Measurements from ENCODE around the gene TRMT61A.
"Not testable (repeated sequence)": the region's sequence is repeated elsewhere in the genome, so short reads cannot be mapped to it uniquely, and the experiment has no call there.

Gene TRMT61A

DNA sequence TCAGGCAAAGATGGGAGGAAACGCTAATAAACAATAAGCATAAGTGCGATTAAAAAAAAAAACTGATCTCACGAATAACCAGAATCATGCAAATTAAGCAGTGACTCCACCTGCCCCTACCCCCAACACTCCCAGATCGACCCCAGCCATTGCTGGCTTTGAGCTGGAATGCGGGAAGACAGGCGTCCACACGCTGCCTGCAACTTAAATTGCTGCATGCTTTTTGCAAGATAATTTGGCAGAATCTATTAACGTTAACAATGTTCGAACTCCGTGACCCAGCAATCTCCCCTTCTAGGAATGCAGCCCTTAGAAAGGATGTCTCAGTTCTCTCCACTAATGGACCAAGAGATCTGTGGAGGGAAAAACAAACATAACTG, 5.4 kb upstream of the TRMT61A start:
- DNase-seq: no peak

DNA sequence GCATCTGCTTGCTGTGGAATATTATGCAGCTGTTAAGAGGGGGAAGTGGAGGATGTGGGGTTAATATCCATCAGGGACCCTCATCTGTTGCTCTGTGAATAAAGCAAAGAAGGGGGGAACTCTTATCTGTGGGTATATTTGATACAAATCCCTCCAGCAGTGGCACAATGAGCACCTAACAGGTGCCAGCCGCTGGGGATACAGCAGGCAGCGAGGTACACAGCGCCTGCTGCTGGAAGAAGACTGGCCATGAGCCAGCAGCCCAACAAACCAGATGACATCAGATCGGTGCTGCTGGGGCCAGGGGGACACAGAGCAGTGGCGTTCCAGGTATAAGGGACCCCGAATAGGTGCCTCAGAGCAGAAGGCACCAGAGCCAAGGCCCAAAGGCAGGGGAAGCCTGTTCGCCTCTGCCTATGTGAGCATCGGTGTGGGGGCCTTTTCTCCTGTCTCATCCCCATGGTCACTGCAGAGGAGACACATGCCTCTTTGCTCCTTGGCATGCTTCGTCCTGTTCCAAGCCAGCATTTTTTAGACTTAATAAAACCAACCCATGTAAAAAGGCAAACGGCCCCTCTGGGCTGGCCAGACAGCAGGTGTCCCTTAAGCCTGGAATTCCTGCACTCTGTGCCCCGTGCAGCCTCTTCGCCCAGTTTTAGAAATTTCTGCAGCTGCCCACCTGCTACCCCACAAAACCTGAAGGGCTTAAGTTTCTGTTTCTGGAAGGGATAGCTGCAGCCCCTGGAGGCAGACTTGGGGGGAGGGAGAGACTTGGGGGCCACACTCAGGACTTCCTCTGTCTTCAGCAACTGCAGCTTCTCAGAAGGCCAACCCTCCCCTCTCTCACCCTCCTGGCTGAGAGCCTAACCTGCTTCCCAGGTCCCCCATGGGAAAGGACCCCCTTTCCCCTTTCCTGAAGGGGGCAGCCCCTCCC, 4.7 kb upstream of the TRMT61A start:
- no peak for DNase-seq

DNA sequence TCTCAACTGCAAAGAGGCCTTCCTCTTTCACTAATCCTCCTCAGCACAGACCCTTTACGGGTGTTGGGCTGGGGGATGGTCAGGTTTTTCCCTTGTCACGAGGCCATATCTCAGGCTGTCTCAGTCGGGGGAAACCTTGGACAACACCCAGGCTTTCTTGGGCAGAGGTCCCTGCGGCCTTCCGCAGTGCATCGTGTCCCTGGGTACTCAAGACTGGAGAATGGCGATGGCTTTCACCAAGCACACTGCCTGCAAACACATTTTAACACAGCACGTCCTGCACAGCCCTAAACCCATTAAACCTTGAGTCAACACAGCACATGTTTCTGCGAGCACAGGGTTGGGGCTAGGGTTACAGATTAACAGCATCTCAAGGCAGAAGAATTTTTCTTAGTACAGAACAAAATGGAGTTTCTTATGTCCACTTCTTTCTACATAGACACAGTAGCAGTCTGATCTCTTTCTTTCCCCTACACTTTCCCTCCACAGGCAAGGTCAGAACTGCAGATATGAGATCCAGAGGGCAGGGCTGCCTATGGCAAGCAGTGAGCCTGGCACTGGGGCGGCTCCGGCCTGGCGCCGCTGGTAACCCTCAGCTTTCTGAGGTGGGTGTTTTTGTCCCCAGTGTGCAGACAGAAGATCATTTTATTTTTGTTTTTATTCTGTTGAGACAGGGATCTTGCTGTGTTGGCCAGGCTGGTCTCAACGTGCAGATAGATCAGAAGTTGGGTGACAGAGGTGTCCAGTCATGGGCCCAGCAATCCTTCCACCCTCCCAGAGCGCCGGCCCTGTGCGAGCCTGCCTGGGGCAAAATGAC, 3.4 kb upstream of the TRMT61A start:
- not testable (repeated sequence) for DNase-seq

DNA sequence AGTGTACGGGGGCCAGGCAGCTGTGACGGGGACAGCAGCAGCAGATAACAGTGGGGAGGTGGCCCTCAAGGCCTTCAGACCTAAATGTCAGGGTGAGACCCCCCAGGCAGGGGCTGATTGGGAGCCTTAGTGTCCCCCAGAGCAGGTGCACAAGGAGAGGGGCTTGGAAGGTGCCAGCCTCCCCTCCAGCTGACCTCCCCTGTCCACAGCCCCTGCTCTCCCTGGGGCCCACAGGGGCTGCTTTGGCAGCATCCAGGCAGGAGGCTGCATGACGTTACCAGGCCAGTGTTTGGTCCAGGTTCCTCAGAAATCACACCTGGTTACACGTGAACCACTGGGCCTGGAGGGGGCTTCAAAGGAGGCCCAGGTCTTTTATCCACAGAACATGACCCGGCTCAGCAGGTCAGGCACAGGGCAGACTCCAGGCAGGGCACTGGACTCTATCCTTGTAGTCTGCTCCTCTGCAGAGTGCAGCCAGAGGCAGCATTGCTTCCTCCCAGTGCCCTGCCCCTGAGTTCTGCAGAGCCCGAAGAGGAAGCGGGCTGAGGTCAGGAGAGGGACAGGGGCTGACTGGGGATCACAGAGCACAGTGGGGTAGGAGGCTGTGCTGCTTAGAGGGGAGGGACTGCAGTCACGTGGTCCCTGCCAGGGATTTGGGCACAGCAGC, 2.6 kb upstream of the TRMT61A start:
- no peak for DNase-seq

DNA sequence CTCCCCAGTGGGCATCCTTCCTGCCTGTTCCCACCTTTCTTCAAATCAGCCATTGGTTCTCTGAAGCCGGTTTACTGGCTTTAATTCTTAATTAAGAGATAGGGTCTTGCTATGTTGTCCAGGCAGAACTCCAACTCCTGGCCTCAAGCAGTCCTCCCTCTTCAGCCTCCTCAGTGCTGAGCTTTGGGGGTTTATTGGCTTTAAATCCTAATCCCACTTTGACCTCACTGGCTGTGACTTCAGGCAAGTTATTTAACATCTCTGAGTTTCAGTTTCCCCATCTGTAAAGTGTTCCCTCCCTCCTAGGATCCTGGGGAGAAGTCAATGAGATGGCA, 2.1 kb upstream of the TRMT61A start:
- DNase-seq: no peak

DNA sequence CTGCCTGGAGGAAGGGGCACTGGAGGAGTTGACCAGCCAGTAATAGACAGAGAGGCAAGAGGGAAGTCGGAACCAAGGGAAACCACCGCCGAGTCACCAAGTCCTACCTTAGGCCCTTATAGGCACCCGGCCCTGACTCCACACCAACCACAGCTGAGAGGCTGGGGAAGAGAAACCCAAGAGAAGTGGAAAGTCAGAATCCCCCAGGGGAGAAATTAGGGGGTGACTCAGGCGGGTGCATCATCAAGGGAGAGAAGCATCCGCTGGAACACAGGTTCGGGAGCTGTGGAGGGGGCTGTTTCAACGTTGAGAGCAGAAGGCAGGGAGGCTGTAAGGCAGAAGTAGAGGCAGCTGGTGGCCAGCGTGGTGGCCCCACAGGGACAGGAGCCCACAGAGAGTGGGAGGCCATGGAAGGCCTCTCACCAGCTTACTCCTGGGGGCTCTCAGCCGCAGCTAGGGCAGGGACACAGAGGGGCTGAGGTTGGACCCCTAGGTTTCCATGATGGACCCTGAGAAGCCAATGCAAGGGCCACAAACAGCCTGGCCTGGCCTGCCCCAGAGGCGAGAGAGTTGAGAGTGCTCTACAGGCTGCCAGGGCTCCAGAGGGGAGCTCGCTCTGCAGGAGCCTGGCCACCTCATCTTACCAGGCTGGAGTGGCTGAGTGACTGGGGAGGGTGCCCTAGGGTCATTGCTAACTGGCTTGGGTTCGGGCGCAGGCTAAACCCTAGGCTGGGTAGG, 1.4 kb upstream of the TRMT61A start:
- no peak for DNase-seq

DNA sequence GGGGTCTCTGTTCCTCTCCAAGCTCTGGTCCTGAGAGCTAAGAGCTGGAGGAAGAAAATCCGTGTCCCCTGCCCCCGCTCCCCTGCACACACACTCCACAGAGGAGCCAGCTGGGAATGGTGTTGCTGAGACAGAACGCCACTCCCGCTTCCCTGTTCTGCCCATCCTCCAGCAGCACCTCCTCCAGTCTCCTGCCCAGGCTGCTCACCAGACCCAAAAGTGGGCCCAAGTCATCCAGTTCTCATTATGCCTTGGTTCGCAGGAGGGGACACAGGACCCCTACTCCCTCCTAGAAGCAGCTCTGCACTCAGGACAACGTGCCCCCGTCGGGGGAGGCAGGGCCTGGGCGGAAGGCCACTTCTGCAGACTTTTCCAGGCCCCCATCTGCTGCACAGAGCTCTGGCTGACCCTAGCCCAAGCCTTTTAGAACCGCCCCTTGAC, 830 bp upstream of the TRMT61A start:
- no peak for DNase-seq

DNA sequence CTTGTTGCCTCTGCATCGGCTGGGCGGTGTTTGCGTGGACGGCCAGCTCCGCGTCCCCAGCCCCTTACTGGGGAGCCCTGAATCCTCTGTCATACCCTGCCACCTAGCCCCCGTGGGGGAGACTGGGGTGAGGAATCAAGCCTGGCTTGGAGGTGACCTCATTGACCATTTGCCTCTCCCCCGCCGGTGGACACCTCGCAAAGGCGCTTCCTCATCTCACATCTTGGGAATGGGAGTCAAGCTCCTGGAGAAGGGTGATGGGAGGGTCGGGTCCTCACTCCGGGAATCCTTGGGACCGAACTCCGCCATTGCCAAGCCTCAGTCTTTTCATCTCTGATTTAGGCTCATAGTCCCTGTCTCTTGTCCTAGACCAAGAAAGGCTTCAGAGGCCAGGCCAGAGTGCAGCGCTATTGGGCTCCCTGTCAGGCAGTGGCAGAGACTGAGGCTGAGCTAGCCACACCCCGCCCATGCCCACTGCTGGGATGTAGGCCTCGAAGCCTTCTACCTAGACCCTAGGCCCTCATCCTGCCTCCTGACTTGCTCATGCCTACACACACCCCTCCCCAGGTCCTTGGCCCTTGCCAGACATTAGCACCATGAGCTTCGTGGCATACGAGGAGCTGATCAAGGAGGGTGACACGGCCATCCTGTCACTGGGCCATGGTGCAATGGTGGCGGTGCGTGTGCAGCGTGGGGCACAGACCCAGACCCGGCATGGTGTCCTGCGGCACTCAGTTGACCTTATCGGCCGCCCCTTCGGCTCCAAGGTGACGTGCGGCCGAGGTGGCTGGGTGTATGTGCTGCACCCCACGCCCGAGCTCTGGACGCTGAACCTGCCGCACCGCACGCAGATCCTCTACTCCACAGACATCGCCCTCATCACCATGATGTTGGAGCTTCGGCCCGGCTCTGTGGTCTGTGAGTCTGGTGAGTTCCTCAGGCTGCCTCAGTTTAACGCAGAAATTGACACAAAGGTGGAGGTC, 678 bp downstream of the TRMT61A start:
- DNase-seq: no peak

DNA sequence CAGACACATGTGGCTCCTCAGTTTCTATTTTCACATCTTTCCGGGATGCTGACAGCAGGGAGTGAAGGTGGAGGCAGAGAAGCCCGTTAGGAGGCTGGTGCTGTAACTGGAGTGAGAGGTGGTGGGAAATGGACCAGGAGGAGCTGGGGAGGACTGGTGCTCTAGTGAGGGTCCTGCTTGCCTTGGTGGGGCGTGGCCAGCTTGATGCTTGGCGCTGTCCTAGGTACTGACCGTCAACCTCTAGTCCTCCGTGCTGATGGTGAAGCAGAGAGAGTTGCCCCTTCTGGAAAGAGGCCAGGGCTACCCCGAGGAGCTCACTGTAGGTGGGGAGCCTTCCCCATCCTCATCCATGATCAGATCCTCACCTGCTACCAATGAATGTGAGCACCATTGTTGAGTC, 1.4 kb downstream of the TRMT61A start:
- DNase-seq: no peak

DNA sequence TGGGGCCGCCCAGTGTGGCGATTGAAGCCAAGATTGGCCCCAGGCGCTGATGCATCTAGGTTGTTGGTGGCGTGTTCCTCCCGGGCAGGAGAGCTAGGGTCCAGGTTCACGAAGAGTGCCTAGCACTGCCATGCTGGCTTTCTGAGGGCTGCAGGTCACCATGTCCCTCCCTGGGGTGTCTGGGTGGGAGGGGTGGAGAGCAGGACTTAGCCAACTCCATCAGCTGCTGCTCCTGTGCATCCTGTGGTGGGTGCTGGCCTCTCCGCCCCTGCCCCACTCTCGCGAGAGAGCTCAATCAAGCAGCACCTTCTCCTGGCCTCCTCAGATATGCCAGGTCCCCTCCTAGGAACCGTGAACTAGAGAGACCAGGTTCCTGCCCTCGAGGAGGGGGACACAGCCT, 1.8 kb downstream of the TRMT61A start:
- no peak for DNase-seq

DNA sequence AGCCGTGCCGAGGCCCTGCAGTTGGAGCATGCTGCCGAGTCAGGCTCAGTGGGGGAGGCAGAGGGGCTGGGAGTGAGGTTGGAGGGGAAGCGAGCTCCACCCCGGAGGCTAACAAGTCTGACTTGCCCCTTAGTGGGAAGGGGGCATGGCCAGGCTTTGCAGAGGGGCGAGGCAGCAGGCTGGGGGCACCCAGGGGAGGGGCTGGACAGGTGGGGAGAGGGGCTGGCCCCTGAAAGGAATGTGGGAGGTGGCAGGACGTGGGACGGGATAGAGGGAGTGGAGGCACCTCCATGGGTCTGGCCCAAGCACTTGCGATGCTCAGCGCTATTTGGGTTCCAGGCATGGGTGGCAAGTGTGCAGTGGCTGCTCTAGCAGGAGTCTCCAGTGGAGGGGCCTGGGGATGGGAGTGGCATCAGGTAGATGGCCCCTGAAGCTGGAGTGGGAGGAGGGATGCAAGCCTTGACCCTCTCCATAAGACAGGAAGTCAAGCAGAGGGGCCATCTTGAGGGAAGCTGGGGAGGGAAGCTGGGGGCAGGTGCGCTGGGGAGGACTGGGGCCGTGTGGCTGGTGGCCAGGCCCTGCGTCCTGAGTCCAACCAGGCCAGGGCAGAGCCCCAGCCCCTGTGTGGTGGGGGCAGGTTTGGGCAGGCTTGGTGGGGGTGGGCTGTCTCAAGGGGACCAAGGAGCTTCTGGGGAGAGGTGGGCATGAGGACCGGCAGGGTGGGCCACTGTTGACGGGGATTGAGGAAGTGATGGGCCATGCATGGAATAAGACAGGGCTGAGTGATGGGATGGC, 2.6 kb downstream of the TRMT61A start:
- DNase-seq: no peak

DNA sequence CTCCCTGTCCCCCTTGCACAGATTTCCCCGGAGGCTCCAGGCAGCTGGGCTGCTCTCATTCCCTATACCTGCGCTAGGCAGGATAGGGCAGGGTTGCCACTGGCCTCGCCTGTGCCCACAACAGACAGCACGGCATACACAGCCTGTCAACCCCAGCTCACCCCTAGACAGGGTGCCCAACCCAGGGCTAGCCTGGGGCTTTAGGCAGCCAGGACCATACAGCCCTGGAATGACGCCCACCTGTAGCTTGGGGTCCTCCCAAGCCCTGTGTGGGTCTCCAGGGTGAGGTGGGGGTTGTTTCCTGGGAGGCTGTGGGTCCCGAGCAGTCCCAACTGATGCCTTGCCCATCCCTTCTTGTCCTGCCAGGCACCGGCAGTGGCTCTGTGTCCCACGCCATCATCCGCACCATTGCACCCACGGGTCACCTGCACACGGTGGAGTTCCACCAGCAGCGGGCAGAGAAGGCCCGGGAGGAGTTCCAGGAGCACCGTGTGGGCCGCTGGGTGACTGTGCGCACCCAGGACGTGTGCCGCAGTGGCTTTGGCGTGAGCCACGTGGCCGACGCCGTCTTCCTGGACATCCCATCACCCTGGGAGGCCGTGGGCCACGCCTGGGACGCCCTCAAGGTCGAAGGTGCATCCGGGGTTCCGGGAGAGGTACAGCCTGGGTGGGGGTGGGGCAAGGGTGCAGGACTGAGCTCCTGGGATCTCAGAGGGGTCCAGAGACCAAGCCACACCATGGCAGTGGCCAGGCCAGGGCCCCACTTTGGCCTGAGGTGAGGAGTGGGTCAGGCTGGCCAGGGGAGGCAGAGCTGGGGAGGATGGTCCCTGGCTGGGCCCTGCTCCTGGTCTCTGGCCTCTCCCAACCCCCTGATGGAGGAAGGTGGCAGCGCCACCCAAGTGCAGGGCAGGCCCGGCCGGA, 3.5 kb downstream of the TRMT61A start:
- DNase-seq: no peak

DNA sequence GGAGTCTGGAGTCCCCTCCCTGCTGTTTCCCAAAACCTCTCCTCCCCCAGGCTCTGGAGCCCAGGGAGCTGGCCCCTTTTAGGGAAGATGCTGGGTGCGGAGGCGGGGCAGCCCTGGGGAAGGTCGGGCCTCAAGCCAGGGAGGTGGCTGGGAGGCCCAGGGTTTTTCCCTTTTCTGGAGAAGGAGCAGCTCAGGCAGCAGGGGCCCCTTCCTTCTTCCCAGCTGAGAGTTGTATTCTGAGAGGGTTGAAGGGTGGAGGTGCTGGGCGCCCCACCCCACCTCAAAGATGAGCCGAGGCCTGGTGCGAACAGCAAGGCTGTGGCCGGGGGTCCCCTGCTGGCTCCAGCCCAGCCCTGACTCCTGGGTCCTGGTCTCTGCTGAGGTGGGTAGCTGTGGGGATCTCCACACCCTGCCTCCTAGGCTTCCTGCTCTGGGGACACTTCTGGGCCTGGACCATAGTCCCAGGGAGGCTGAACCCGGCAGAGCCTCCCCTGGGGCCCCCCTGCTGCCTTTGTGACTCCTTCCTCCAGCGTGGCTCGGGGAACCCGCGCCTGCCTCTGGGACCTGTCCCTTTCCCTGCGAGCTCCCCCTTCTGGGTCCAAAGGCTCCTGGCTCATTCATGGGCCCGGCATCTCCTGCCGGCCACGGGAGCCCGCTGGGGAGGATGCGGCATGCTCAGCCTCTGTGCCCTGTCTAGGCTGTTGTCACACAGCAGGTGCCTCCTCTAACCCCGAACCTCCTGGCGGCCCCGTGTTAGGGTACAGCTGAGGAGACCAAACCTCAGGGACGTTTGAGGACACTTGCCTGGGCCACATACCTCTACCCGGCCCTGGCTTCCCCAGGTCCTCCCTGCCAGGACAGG, 4.4 kb downstream of the TRMT61A start:
- DNase-seq: no peak

DNA sequence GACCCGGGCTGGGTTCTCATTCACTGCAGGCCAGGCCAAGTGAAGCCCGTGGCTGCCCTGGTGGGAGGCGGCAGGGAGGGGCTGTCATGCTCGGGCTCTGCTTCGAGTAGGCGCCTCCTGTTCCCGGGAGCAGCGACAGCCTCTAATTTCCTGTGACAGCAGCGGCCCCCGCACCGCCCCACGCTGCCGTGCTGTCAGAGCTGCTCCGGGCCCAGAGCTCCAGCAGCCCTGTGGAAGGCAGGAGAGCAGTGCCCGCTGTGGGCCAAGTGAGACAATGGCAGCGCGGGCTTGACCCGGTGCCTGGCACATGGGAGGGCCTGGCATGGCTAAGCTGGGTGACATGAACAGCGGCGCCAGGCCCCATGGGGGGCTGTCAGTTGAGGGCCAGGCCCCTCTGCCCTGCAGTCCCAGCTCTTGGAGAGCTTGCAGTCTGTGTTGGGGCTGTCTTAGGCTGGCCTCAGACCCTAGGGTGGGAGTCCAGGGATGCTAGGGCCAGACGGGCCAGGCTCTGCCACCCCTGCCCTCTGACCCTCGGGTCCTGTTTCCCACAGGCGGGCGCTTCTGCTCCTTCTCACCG, 5.1 kb downstream of the TRMT61A start:
- DNase-seq: no peak

DNA sequence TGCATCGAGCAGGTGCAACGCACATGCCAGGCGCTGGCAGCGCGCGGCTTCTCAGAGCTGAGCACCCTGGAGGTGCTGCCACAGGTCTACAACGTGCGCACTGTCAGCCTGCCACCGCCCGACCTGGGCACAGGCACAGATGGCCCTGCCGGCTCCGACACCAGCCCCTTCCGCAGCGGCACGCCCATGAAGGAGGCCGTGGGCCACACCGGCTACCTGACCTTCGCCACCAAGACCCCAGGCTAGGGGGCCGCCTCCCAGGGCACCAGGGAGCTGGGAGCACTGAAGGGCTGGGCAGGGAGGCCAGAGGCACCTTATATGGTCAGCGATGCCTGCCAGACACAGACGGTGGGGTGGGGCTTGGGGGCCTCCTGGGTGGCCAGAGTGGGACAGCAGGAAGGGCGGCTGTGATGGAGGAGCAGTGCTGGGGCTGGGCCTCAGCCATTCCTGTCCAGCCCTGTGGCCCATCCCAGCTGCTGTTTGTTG, 5.6 kb downstream of the TRMT61A start:
- no peak for DNase-seq

DNA sequence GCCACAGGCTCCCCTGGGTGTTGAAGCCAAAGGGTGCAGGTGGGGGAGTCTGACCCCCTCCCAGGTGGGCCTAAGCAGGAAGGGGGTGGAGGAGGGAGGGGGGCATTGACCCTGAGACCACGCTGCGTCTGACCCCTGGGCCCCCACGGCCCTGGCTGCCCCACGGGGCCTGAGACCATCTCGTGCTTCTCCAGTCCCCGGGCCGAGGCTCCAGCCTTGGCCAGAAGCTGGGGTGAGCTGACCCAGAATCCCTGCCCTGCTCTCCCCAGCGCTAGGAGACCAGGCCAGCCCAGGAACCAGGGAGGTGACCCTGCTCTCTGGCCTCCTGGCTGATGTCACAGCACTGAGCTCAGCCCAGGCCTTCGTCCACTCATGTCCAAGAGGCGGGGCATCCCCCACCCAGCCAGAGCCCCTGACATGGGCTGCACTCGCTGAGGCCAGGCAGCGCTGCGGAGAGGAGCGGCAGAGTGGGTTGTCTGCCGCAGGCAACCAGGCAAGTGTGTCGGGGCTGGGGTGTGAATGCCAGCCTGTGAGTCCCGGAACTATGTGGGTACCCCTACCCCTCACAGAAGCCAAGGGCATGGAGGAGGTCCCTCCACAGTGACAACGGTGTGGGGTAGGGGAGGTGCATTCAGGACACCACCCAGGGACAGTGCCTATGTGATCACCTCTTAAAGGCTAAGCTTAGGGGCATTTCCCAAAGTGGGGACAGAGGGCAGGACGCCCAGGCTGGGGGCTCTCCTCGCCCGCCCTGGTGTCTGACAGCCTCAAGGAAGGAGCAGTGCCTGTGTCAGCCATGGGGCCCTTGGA, 6.3 kb downstream of the TRMT61A start:
- no peak for DNase-seq

DNA sequence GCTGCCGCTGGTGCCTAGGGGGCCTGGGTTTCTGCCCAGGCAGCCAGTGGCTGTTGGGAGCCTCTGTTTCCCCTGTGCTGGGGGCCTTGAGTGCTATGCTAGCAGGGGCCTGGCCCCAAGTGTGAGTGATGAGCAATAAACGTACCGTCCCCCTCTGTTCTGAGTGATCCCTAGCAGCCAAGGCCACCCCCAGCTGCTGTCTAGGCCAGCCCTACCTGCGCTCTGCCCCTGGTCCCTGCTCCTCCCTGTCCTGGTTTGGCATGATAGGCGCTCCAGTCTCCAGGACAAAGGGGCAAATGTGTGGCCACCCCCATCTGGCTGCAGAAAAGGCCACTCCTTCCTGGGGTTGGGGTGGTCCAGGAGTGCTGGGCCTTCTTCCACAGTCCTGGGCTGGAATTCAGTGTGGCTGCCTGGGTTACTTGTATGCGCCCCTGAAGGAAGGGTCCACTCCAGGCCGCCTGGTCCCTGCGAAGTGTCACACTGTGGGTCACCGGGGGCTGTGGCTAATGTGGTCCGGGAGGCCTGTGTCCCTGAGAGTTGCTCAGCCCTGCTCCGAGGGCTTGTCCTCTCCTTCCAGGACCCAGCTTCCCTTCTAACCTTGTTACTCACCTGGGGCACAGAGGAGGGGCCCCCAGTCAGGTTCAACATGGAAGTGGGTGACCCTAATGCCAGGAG, 7.0 kb downstream of the TRMT61A start:
- DNase-seq: no peak
